ENCODE results near the gene TXNRD2.
A peak's percentile ranks its signal among the peaks of the same experiment; 100 is the strongest.

The TXNRD2 gene

GRCh38 chr22:19841641-19842392, 99.8 kb downstream of the TXNRD2 start:
- H3K27ac ChIP-seq (replicated peaks; ENCODE audit: low read length), result no peak overlapping the region
- DNase-seq (ENCODE audit: low spot score), result no peak
- H4K8ac ChIP-seq (ENCODE audit: low read depth, low read length), result no peak overlapping the region
- peak overlapping the region; percentile 63 for H2BK12ac ChIP-seq (ENCODE audit: low read length)
- no peak overlapping the region for H3K4me3 ChIP-seq (ENCODE audit: low read length in 2 of 2)
- peak overlapping the region; percentile 79 for H3K18ac ChIP-seq (ENCODE audit: low read length)
- no peak overlapping the region for H2BK120ac ChIP-seq (ENCODE audit: low read depth, low read length)
- H3K4ac ChIP-seq (ENCODE audit: low read length), result no peak overlapping the region
- peaks cover 0 to 15% of the 10 kb centered on the region in 2 donors for H3K4me1 ChIP-seq (ENCODE audit: control insufficient read depth in 2 of 2, insufficient read depth in 1 of 2, low read depth in 1 of 2, low read length in 2 of 2)
- no peak overlapping the region for H2BK5ac ChIP-seq (ENCODE audit: low read length)
- H3K9ac ChIP-seq (ENCODE audit: low read depth, low read length, poor library complexity), result no peak overlapping the region
- H3K23ac ChIP-seq (ENCODE audit: low read depth, low read length, poor library complexity), result no peak overlapping the region
- peaks cover 6% of the 10 kb centered on the region for H3K79me1 ChIP-seq (ENCODE audit: low read depth, low read length)
- no peaks in the 10 kb centered on the region for H3K27me3 ChIP-seq (ENCODE audit: control insufficient read depth in 3 of 3, insufficient read depth in 3 of 3, low read depth in 1 of 3, low read length in 3 of 3)
- H3K14ac ChIP-seq (ENCODE audit: low read length), result no peak overlapping the region
- no peak overlapping the region for H2AFZ ChIP-seq (ENCODE audit: low read length)
- H2AK5ac ChIP-seq (ENCODE audit: low read depth, low read length), result peak overlapping the region; percentile 31
- WGBS, 2 donors (ENCODE audit: extremely low coverage in 2 of 2, insufficient read length in 2 of 2, insufficient replicate concordance in 1 of 2), result 93% methylated on average over 1 of the region's 8 CpGs; no CpG with 5 or more reads in 1 of the 2 donors
- peaks cover 2 to 4% of the 10 kb centered on the region in 2 donors for H3K36me3 ChIP-seq (replicated peaks in 1 of 2; ENCODE audit: control insufficient read depth in 2 of 2, insufficient read depth in 2 of 2, low read length in 2 of 2)
- H4K91ac ChIP-seq (ENCODE audit: low read depth, low read length, poor library complexity), result no peak overlapping the region
- peaks cover 0 to 2% of the 10 kb centered on the region in 2 donors for H3K9me3 ChIP-seq (replicated peaks in 1 of 2; ENCODE audit: control insufficient read depth in 2 of 2, insufficient read depth in 1 of 2, low read depth in 1 of 2, low read length in 2 of 2)
- no peak overlapping the region for H3K4me2 ChIP-seq (ENCODE audit: insufficient read depth, low read length, poor library complexity, severe bottlenecking)
- H2BK15ac ChIP-seq (ENCODE audit: low read length), result no peak overlapping the region

DNA sequence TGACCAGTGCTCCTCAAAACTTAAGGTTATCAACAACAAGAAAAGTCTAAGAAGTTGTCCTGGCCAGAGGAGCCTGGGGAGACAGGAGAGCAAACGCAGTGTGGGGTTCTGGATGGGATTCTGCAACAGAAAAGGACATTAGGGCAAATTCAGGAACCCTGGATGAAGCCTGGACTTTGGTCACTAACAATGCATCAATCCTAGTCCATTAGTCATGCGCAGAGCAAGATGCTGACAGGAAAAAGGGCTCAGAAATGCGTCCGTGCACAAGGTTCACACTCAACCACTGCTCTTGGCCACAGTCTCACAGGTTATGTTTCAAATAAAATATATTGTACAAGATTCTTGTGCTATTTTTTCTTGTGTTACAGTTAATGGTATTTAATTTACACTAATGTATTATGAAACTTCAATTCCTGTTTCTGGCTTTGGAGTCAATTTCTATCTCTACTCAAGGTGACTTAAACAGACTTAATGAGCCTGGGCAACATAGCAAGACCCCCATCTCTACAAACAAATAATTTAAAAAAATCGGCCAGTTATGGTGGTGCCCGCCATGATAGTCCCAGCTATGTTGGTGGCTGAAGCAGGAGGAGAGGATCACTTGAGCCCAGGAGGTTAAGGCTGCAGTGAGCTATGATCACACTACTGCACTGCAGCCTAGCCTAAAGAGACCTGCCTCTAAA, 100.5 kb downstream of the TXNRD2 start:
- H4K8ac ChIP-seq (ENCODE audit: low read depth, low read length), result no peak overlapping the region
- H2AK5ac ChIP-seq (ENCODE audit: low read depth, low read length), result peak overlapping the region; percentile 46
- H2BK5ac ChIP-seq (ENCODE audit: low read length), result no peak overlapping the region
- no peaks in the 10 kb centered on the region for H3K27me3 ChIP-seq (ENCODE audit: control insufficient read depth in 3 of 3, insufficient read depth in 3 of 3, low read depth in 1 of 3, low read length in 3 of 3)
- H3K36me3 ChIP-seq (replicated peaks in 1 of 2; ENCODE audit: control insufficient read depth in 2 of 2, insufficient read depth in 2 of 2, low read length in 2 of 2), result peaks cover 0 to 3% of the 10 kb centered on the region in 2 donors
- H2BK15ac ChIP-seq (ENCODE audit: low read length), result no peak overlapping the region
- peaks cover 6% of the 10 kb centered on the region for H3K79me1 ChIP-seq (ENCODE audit: low read depth, low read length)
- H4K91ac ChIP-seq (ENCODE audit: low read depth, low read length, poor library complexity), result no peak overlapping the region
- H3K18ac ChIP-seq (ENCODE audit: low read length), result no peak overlapping the region
- H2AFZ ChIP-seq (ENCODE audit: low read length), result no peak overlapping the region
- H3K4ac ChIP-seq (ENCODE audit: low read length), result no peak overlapping the region
- H2BK12ac ChIP-seq (ENCODE audit: low read length), result no peak overlapping the region
- no peak overlapping the region for H3K23ac ChIP-seq (ENCODE audit: low read depth, low read length, poor library complexity)
- no peak overlapping the region for H3K27ac ChIP-seq (replicated peaks; ENCODE audit: low read length)
- H3K4me1 ChIP-seq (ENCODE audit: control insufficient read depth in 2 of 2, insufficient read depth in 1 of 2, low read depth in 1 of 2, low read length in 2 of 2), result peaks cover 0 to 15% of the 10 kb centered on the region in 2 donors
- no peak overlapping the region for H2BK120ac ChIP-seq (ENCODE audit: low read depth, low read length)
- peaks cover 0 to 2% of the 10 kb centered on the region in 2 donors for H3K9me3 ChIP-seq (replicated peaks in 1 of 2; ENCODE audit: control insufficient read depth in 2 of 2, insufficient read depth in 1 of 2, low read depth in 1 of 2, low read length in 2 of 2)
- no CpG with 5 or more reads among the region's 6 CpGs for WGBS, 2 donors (ENCODE audit: extremely low coverage in 2 of 2, insufficient read length in 2 of 2, insufficient replicate concordance in 1 of 2)
- H3K14ac ChIP-seq (ENCODE audit: low read length), result no peak overlapping the region
- H3K4me3 ChIP-seq (ENCODE audit: low read length in 2 of 2), result no peak overlapping the region
- DNase-seq (ENCODE audit: low spot score), result no peak
- H3K4me2 ChIP-seq (ENCODE audit: insufficient read depth, low read length, poor library complexity, severe bottlenecking), result no peak overlapping the region
- H3K9ac ChIP-seq (ENCODE audit: low read depth, low read length, poor library complexity), result no peak overlapping the region

- Histone ChIP-seq H3K18ac (ENCODE audit: low read length) (no peak overlapping the region), H3K36me3 (replicated peaks in 1 of 2; ENCODE audit: control insufficient read depth in 2 of 2, insufficient read depth in 2 of 2, low read length in 2 of 2) (peaks cover 0 to 3% of the 10 kb centered on the region in 2 donors), H2AFZ (ENCODE audit: low read length) (no peak overlapping the region), H3K4me1 (ENCODE audit: control insufficient read depth in 2 of 2, insufficient read depth in 1 of 2, low read depth in 1 of 2, low read length in 2 of 2) (peaks cover 0 to 15% of the 10 kb centered on the region in 2 donors), H3K4ac (ENCODE audit: low read length) (no peak overlapping the region), H2BK5ac (ENCODE audit: low read length) (no peak overlapping the region), H3K23ac (ENCODE audit: low read depth, low read length, poor library complexity) (no peak overlapping the region), H3K79me1 (ENCODE audit: low read depth, low read length) (peaks cover 6% of the 10 kb centered on the region), H4K8ac (ENCODE audit: low read depth, low read length) (peak overlapping the region; percentile 93), H3K9ac (ENCODE audit: low read depth, low read length, poor library complexity) (no peak overlapping the region), H3K4me3 (ENCODE audit: low read length in 2 of 2) (no peak overlapping the region), H2BK15ac (ENCODE audit: low read length) (no peak overlapping the region), H3K9me3 (replicated peaks in 1 of 2; ENCODE audit: control insufficient read depth in 2 of 2, insufficient read depth in 1 of 2, low read depth in 1 of 2, low read length in 2 of 2) (peaks cover 0 to 2% of the 10 kb centered on the region in 2 donors), H4K91ac (ENCODE audit: low read depth, low read length, poor library complexity) (no peak overlapping the region), H3K27ac (replicated peaks; ENCODE audit: low read length) (no peak overlapping the region), H2BK120ac (ENCODE audit: low read depth, low read length) (no peak overlapping the region), H3K4me2 (ENCODE audit: insufficient read depth, low read length, poor library complexity, severe bottlenecking) (no peak overlapping the region), H3K27me3 (ENCODE audit: control insufficient read depth in 3 of 3, insufficient read depth in 3 of 3, low read depth in 1 of 3, low read length in 3 of 3) (no peaks in the 10 kb centered on the region), H2BK12ac (ENCODE audit: low read length) (no peak overlapping the region), H3K14ac (ENCODE audit: low read length) (no peak overlapping the region), H2AK5ac (ENCODE audit: low read depth, low read length) (no peak overlapping the region)
- no CpG with 5 or more reads among the region's 4 CpGs for WGBS, 2 donors (ENCODE audit: extremely low coverage in 2 of 2, insufficient read length in 2 of 2, insufficient replicate concordance in 1 of 2)
- DNase-seq (ENCODE audit: low spot score), result no peak
Measured at GRCh38 chr22:19840059-19840458, 101.6 kb downstream of the TXNRD2 start.

DNA sequence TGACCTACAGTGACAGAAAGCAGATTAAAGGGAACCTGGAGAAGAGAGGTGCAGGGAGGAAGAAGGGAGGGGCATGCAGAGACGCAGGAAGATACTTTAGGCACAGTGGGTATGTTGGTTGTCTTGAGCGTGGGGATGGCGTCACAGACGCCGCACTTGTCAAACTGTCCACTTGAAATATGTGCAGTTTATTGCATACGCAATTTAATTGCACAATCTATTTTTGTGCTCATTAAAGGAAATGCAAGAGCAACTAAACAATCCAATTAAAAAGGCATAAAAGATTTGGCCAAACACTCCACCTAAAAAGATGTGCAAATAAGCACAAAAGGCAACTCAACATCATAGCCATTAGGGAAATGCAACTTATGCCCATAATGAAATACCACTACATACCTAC, 103.7 kb downstream of the TXNRD2 start:
- H3K4ac ChIP-seq (ENCODE audit: low read length), result no peak overlapping the region
- H2BK12ac ChIP-seq (ENCODE audit: low read length), result no peak overlapping the region
- peaks cover 0 to 2% of the 10 kb centered on the region in 2 donors for H3K9me3 ChIP-seq (replicated peaks in 1 of 2; ENCODE audit: control insufficient read depth in 2 of 2, insufficient read depth in 1 of 2, low read depth in 1 of 2, low read length in 2 of 2)
- no peak overlapping the region for H3K23ac ChIP-seq (ENCODE audit: low read depth, low read length, poor library complexity)
- H3K9ac ChIP-seq (ENCODE audit: low read depth, low read length, poor library complexity), result no peak overlapping the region
- no peak overlapping the region for H4K8ac ChIP-seq (ENCODE audit: low read depth, low read length)
- WGBS, 2 donors (ENCODE audit: extremely low coverage in 2 of 2, insufficient read length in 2 of 2, insufficient replicate concordance in 1 of 2), result no CpG with 5 or more reads among the region's 6 CpGs
- no peak overlapping the region for H3K18ac ChIP-seq (ENCODE audit: low read length)
- no peak overlapping the region for H2BK15ac ChIP-seq (ENCODE audit: low read length)
- H3K27me3 ChIP-seq (ENCODE audit: control insufficient read depth in 3 of 3, insufficient read depth in 3 of 3, low read depth in 1 of 3, low read length in 3 of 3), result no peaks in the 10 kb centered on the region
- H3K4me3 ChIP-seq (ENCODE audit: low read length in 2 of 2), result no peak overlapping the region
- no peak overlapping the region for H2AK5ac ChIP-seq (ENCODE audit: low read depth, low read length)
- DNase-seq (ENCODE audit: low spot score), result no peak
- H2AFZ ChIP-seq (ENCODE audit: low read length), result no peak overlapping the region
- H3K27ac ChIP-seq (replicated peaks; ENCODE audit: low read length), result no peak overlapping the region
- H3K14ac ChIP-seq (ENCODE audit: low read length), result no peak overlapping the region
- peaks cover 0 to 3% of the 10 kb centered on the region in 2 donors for H3K36me3 ChIP-seq (replicated peaks in 1 of 2; ENCODE audit: control insufficient read depth in 2 of 2, insufficient read depth in 2 of 2, low read length in 2 of 2)
- H3K79me1 ChIP-seq (ENCODE audit: low read depth, low read length), result peaks cover 3% of the 10 kb centered on the region
- no peak overlapping the region for H4K91ac ChIP-seq (ENCODE audit: low read depth, low read length, poor library complexity)
- peaks cover 0 to 12% of the 10 kb centered on the region in 2 donors for H3K4me1 ChIP-seq (ENCODE audit: control insufficient read depth in 2 of 2, insufficient read depth in 1 of 2, low read depth in 1 of 2, low read length in 2 of 2)
- no peak overlapping the region for H2BK5ac ChIP-seq (ENCODE audit: low read length)
- H3K4me2 ChIP-seq (ENCODE audit: insufficient read depth, low read length, poor library complexity, severe bottlenecking), result no peak overlapping the region
- H2BK120ac ChIP-seq (ENCODE audit: low read depth, low read length), result no peak overlapping the region

Measured in neuronal stem cell (in vitro differentiated cells).